Transverse colon (tissue), 4 donors: Measurements from ENCODE around the gene C11orf54. TPM values are rescaled to one million over a fixed set of nuclear protein-coding genes. Genes with fewer than 3 reads are reported as not detected.

Source experiments
- DNase-seq: peaks from one replicate; pipeline ENCODE4 v3.0.0-alpha.2; 2019
- H3K27ac ChIP-seq, 4 donors: fragments of 200-600 bp; sonication (generic); 2 replicates each; pipeline ENCODE4 v1.5.1; 2016 to 2018; ENCODE audit warnings: inconsistent platforms in 4 of 4
- H3K27me3 ChIP-seq: fragments of 200-600 bp; sonication (generic); 2 replicates; pipeline ENCODE4 v1.5.1; 2017; ENCODE audit warnings: inconsistent platforms
- H3K36me3 ChIP-seq, 4 donors: fragments of 200-600 bp; sonication (generic); 2 replicates each; pipeline ENCODE4 v1.5.1; 2017 to 2019; ENCODE audit warnings: inconsistent platforms in 4 of 4
- H3K4me1 ChIP-seq, 4 donors: fragments of 200-600 bp; sonication (generic); 2 replicates each; pipeline ENCODE4 v1.5.1; 2017 to 2020; ENCODE audit warnings: inconsistent platforms in 4 of 4
- H3K4me3 ChIP-seq, 4 donors: fragments of 200-600 bp; sonication (generic); 1 replicate in 1 of 4; 2 replicates in 3 of 4; pipeline versions ENCODE4 v1.5.1 to v1.6.1; 2017 to 2019; ENCODE audit warnings: inconsistent platforms in 4 of 4
- H3K9me3 ChIP-seq, 2 donors: fragments of 200-600 bp; sonication (generic); 2 replicates each; pipeline ENCODE4 v1.5.1; 2017 to 2019; ENCODE audit warnings: inconsistent platforms in 2 of 2
- CTCF ChIP-seq, 5 experiments: fragments of 200-600 bp in 3 of 5; fragments of 450-650 bp in 2 of 5; sonication (generic) in 3 of 5; IDR thresholded peaks; 1 replicate in 2 of 5; 2 replicates in 3 of 5; pipeline ENCODE4 v1.5.1; 2016 to 2017; ENCODE audit warnings: antibody characterized with exemption in 5 of 5, inconsistent platforms in 3 of 5, mild to moderate bottlenecking in 2 of 5, moderate library complexity in 1 of 5
- EP300 ChIP-seq: sonication (generic); formaldehyde crosslinking; IDR thresholded peaks from one replicate; pipeline ENCODE4 v1.6.1; 2017; ENCODE audit warnings: antibody characterized with exemption, low read depth
- POLR2A ChIP-seq: fragments of 450-650 bp; IDR thresholded peaks from one replicate; pipeline ENCODE4 v1.6.1; 2016; ENCODE audit warnings: antibody characterized with exemption, mild to moderate bottlenecking, moderate library complexity
- POLR2AphosphoS5 ChIP-seq, 3 donors: sonication (generic); formaldehyde crosslinking; IDR thresholded peaks; one replicate each; pipeline ENCODE4 v1.6.1; 2016; ENCODE audit warnings: antibody characterized with exemption in 3 of 3
- WGBS, 2 donors: methylation state at CpG; one replicate each; pipeline ENCODE4 v1.1.5; 2018; ENCODE audit warnings: low coverage in 1 of 2; 5-methylcytosine and 5-hydroxymethylcytosine counted together
- in situ Hi-C, 4 donors: fragments of 200-750 bp; cut with MboI; loops; one replicate each; pipeline versions ENCODE4 v1.15.0 to v1.15.1; 2017; ENCODE audit warnings: low sequenced_read_pairs in 3 of 4, low pct_ligation_motif_present in 1 of 4, low pct_unique_long_range_greater_than_20kb in 1 of 4
- intact Hi-C: fragments of 100-400 bp; cut with DNase I; formaldehyde crosslinking; loops from one replicate; pipeline ENCODE4 v1.15.1; 2023; ENCODE audit warnings: low total_unique reads
- total RNA-seq, 4 donors: library from RNA; depleted of rRNA; stranded (reverse); fragments of >200 nt; gene quantifications; one replicate each; pipeline ENCODE4 v1.1.0, GENCODE V29; 2016

The C11orf54 gene
- total RNA-seq, 4 donors from 2014 or later: 33.3 to 160 (median 105) TPM

GRCh38 chr11:93730108-93731107 is 11.1 kb upstream of the C11orf54 start:
- peaks cover 0 to 81% (median 38%) of the 10 kb centered on the region in 4 donors for H3K36me3 ChIP-seq

GRCh38 chr11:93732237-93732892 is 9.1 kb upstream of the C11orf54 start:
- intact Hi-C loops (no loop called here), in situ Hi-C loops (loop anchor here in 2 of 4 donors (25.0 kb wide), 1 partner anchor 755 kb away; the partner anchor contains the start of genes ANKRD49 (in 2 of the 2) and MRE11 (in 2 of the 2))
- Histone ChIP-seq H3K27ac (peak overlapping the region in 3 of 4 donors; percentile 11 to 18 (median 17)), H3K36me3 (peaks cover 0 to 88% (median 44%) of the 10 kb centered on the region in 4 donors), H3K9me3 (no peaks in the 10 kb centered on the region), H3K4me3 (no peak overlapping the region), H3K27me3 (no peaks in the 10 kb centered on the region), H3K4me1 (peaks cover 0 to 41% (median 12%) of the 10 kb centered on the region in 4 donors)
- DNase-seq: no peak
- 47 to 50% methylated on average over 1 to 4 of the region's 4 CpGs for WGBS, 2 donors
- TF ChIP-seq CTCF (IDR thresholded peaks at IDR 0.05) (no peak), POLR2AphosphoS5 (IDR thresholded peaks at IDR 0.05) (no peak), POLR2A (no peak), EP300 (no peak)

More at GRCh38 chr11:93730108-93731107, 11.1 kb upstream of the C11orf54 start:
- TF ChIP-seq POLR2A: no peak
- TF ChIP-seq EP300: no peak
- TF ChIP-seq CTCF (IDR thresholded peaks at IDR 0.05): no peak
- TF ChIP-seq POLR2AphosphoS5 (IDR thresholded peaks at IDR 0.05): no peak
- WGBS, 2 donors: 78 to 80% methylated on average over 5 of the region's 5 CpGs
- H3K4me1 ChIP-seq: peaks cover 0 to 27% (median 11%) of the 10 kb centered on the region in 4 donors
- intact Hi-C loops (no loop called here), in situ Hi-C loops (loop anchor here in 2 of 4 donors (25.0 kb wide), 1 partner anchor 757 kb away; the partner anchor contains the start of genes ANKRD49 (in 2 of the 2) and MRE11 (in 2 of the 2))
- no peak overlapping the region for H3K4me3 ChIP-seq
- DNase-seq: no peak
- H3K27ac ChIP-seq: no peak overlapping the region
- H3K27me3 ChIP-seq: no peaks in the 10 kb centered on the region
- H3K9me3 ChIP-seq: no peaks in the 10 kb centered on the region

GRCh38 chr11:93733474-93733873 is 8.0 kb upstream of the C11orf54 start:
- Histone ChIP-seq H3K27me3 (no peaks in the 10 kb centered on the region), H3K27ac (peak overlapping the region in 1 of 4 donors; percentile 35), H3K4me3 (no peak overlapping the region), H3K9me3 (no peaks in the 10 kb centered on the region), H3K4me1 (peaks cover 6 to 52% (median 19%) of the 10 kb centered on the region in 4 donors), H3K36me3 (peaks cover 0 to 93% (median 42%) of the 10 kb centered on the region in 4 donors)
- no peak for TF ChIP-seq EP300
- 34 to 58% methylated on average over 3 to 6 of the region's 6 CpGs for whole genome bisulfite sequencing, 2 donors
- intact Hi-C loops (no loop called here), in situ Hi-C loops (loop anchor here in 2 of 4 donors (25.0 kb wide), 1 partner anchor 754 kb away; the partner anchor contains the start of genes ANKRD49 (in 2 of the 2) and MRE11 (in 2 of the 2))
- no peak for DNase-seq

GRCh38 chr11:93734427-93735222 is 6.8 kb upstream of the C11orf54 start:
- H3K27me3 ChIP-seq: no peaks in the 10 kb centered on the region
- intact Hi-C loops: no loop called here
- H3K4me1 ChIP-seq: peaks cover 13 to 64% (median 29%) of the 10 kb centered on the region in 4 donors
- no peak for DNase-seq
- peaks cover 0 to 82% (median 37%) of the 10 kb centered on the region in 4 donors for H3K36me3 ChIP-seq
- WGBS, 2 donors: 50 to 63% methylated on average over 1 of the region's 1 CpG
- no peak overlapping the region for H3K27ac ChIP-seq
- no peaks in the 10 kb centered on the region for H3K9me3 ChIP-seq
- no peak overlapping the region for H3K4me3 ChIP-seq
- TF ChIP-seq POLR2A: no peak
- no peak for TF ChIP-seq CTCF (IDR thresholded peaks at IDR 0.05)
- TF ChIP-seq EP300: no peak
- no peak for TF ChIP-seq POLR2AphosphoS5 (IDR thresholded peaks at IDR 0.05)
- in situ Hi-C loops: loop anchor here in 2 of 4 donors (25.0 kb wide), 1 partner anchor 753 kb away; the partner anchor contains the start of genes ANKRD49 (in 2 of the 2) and MRE11 (in 2 of the 2)
